Astrocyte (in vitro differentiated cells and primary cell): ENCODE results near the gene PSMC4. TPM values are rescaled to one million over a fixed set of nuclear protein-coding genes. Genes with fewer than 3 reads are reported as not detected.

Experiments used
- DNase-seq: peaks from one replicate; pipeline ENCODE4 v3.0.0-alpha.2; 2010; ENCODE audit warnings: low read depth
- FAIRE-seq: peaks from 2 replicates; lab custom pipeline; 2011; peaks lifted over from hg19 to GRCh38; lab: Jason Lieb, UNC
- H2AFZ ChIP-seq: 2 replicates; pipeline ENCODE4 v1.6.0; 2012; ENCODE audit warnings: low read depth, low read length, inconsistent platforms
- H3K27ac ChIP-seq: 2 replicates; pipeline ENCODE4 v1.5.1; 2011; ENCODE audit warnings: low read depth, low read length, inconsistent platforms
- H3K27me3 ChIP-seq: 2 replicates; pipeline ENCODE4 v1.6.0; 2011; ENCODE audit warnings: low read length, inconsistent platforms; ENCODE audit not compliant: insufficient read depth
- H3K36me3 ChIP-seq: 2 replicates; pipeline ENCODE4 v1.5.1; 2011; ENCODE audit warnings: low read length, inconsistent platforms; ENCODE audit not compliant: insufficient read depth
- H3K4me1 ChIP-seq: 2 replicates; pipeline ENCODE4 v1.5.1; 2011; ENCODE audit warnings: low read length, inconsistent platforms; ENCODE audit not compliant: insufficient read depth
- H3K4me2 ChIP-seq: 2 replicates; pipeline ENCODE4 v1.6.0; 2012; ENCODE audit warnings: low read length, inconsistent platforms
- H3K4me3 ChIP-seq: 2 replicates; pipeline ENCODE4 v1.5.1; 2011; ENCODE audit warnings: low read depth, mild to moderate bottlenecking, low read length, inconsistent platforms; ENCODE audit not compliant: insufficient read depth
- H3K79me2 ChIP-seq: 2 replicates; pipeline ENCODE4 v1.6.0; 2012; ENCODE audit warnings: mild to moderate bottlenecking, low read length, inconsistent platforms; ENCODE audit not compliant: insufficient read depth
- H3K9ac ChIP-seq: 2 replicates; pipeline ENCODE4 v1.6.0; 2012; ENCODE audit warnings: mild to moderate bottlenecking, low read length, inconsistent platforms
- H3K9me3 ChIP-seq: 2 replicates; pipeline ENCODE4 v1.5.1; 2012; ENCODE audit warnings: low read depth, mild to moderate bottlenecking, low read length, inconsistent platforms; ENCODE audit not compliant: insufficient read depth
- H4K20me1 ChIP-seq: 2 replicates; pipeline ENCODE4 v1.6.0; 2012; ENCODE audit warnings: low read length, inconsistent platforms; ENCODE audit not compliant: insufficient read depth
- H3K27ac Mint-ChIP-seq: one replicate; pipeline ENCODE4 v1.8.0; 2021; ENCODE audit warnings: mild to moderate bottlenecking, mixed read lengths; ENCODE audit not compliant: unreplicated experiment
- H3K27me3 Mint-ChIP-seq: one replicate; pipeline ENCODE4 v1.8.0; 2021; ENCODE audit warnings: low read depth, mixed read lengths; ENCODE audit not compliant: unreplicated experiment
- H3K36me3 Mint-ChIP-seq: one replicate; pipeline ENCODE4 v1.8.0; 2021; ENCODE audit warnings: low read depth, mixed read lengths; ENCODE audit not compliant: unreplicated experiment
- H3K4me1 Mint-ChIP-seq: one replicate; pipeline ENCODE4 v1.8.0; 2021; ENCODE audit warnings: low read depth, mixed read lengths; ENCODE audit not compliant: unreplicated experiment
- H3K4me3 Mint-ChIP-seq: one replicate; pipeline ENCODE4 v1.8.0; 2021; ENCODE audit warnings: mild to moderate bottlenecking, moderate library complexity, mixed read lengths; ENCODE audit not compliant: unreplicated experiment
- H3K9me3 Mint-ChIP-seq: one replicate; pipeline ENCODE4 v1.8.0; 2021; ENCODE audit warnings: mild to moderate bottlenecking, mixed read lengths; ENCODE audit not compliant: unreplicated experiment
- CTCF ChIP-seq: IDR thresholded peaks from 2 replicates; pipeline ENCODE4 v1.5.1; 2011; ENCODE audit warnings: low read depth, mild to moderate bottlenecking, inconsistent platforms, low read length, moderate library complexity; ENCODE audit not compliant: insufficient read depth
- EZH2 ChIP-seq: IDR thresholded peaks from 2 replicates; pipeline ENCODE4 v1.6.1; 2012; ENCODE audit warnings: mild to moderate bottlenecking, low read length, inconsistent platforms; ENCODE audit not compliant: insufficient read depth
- total RNA-seq: library from RNA; stranded (reverse); gene quantifications from 2 replicates; pipeline ENCODE4 v1.2.1, GENCODE V29; 2021

Gene PSMC4
- total RNA-seq, 1 donor from 2014 or later = 127 TPM

GRCh38 chr19:40025938-40026596 is 55.1 kb downstream of the PSMC4 start:
- no peak overlapping the region for H3K27ac Mint-ChIP-seq
- TF ChIP-seq EZH2 (no peak), CTCF (no peak)
- H3K27me3 ChIP-seq = no peaks in the 10 kb centered on the region
- no peaks in the 10 kb centered on the region for H3K4me1 Mint-ChIP-seq
- H2AFZ ChIP-seq = no peak overlapping the region
- no peak overlapping the region for H3K9ac ChIP-seq
- H3K9me3 ChIP-seq = peaks cover 33% of the 10 kb centered on the region
- peaks cover 15% of the 10 kb centered on the region for H3K36me3 Mint-ChIP-seq
- H3K4me3 ChIP-seq = no peak overlapping the region
- peaks cover 61% of the 10 kb centered on the region for H3K9me3 Mint-ChIP-seq
- H3K36me3 ChIP-seq = no peaks in the 10 kb centered on the region
- H3K27me3 Mint-ChIP-seq = no peaks in the 10 kb centered on the region
- H3K4me1 ChIP-seq = no peaks in the 10 kb centered on the region
- FAIRE-seq (no peak), DNase-seq (no peak)
- H4K20me1 ChIP-seq = no peaks in the 10 kb centered on the region
- H3K79me2 ChIP-seq = no peaks in the 10 kb centered on the region
- no peak overlapping the region for H3K4me3 Mint-ChIP-seq
- H3K4me2 ChIP-seq = no peak overlapping the region
- H3K27ac ChIP-seq = no peak overlapping the region

GRCh38 chr19:40026597-40026970 is 55.6 kb downstream of the PSMC4 start:
- no peak for TF ChIP-seq EZH2
- no peaks in the 10 kb centered on the region for H3K27me3 ChIP-seq
- Mint-ChIP-seq H3K4me3 (no peak overlapping the region), H3K27ac (no peak overlapping the region), H3K4me1 (no peaks in the 10 kb centered on the region), H3K27me3 (no peaks in the 10 kb centered on the region), H3K9me3 (peaks cover 65% of the 10 kb centered on the region), H3K36me3 (peaks cover 16% of the 10 kb centered on the region)
- no peak overlapping the region for H3K4me2 ChIP-seq
- no peak for FAIRE-seq
- no peak for DNase-seq
- H3K79me2 ChIP-seq = no peaks in the 10 kb centered on the region
- H2AFZ ChIP-seq = no peak overlapping the region
- H3K9ac ChIP-seq = no peak overlapping the region
- no peaks in the 10 kb centered on the region for H3K4me1 ChIP-seq
- H3K4me3 ChIP-seq = no peak overlapping the region
- H3K9me3 ChIP-seq = peaks cover 35% of the 10 kb centered on the region
- no peak overlapping the region for H3K27ac ChIP-seq
- no peaks in the 10 kb centered on the region for H4K20me1 ChIP-seq
- no peaks in the 10 kb centered on the region for H3K36me3 ChIP-seq

Other genes starting within 250 kb of the PSMC4 start
- not detected in 2 replicates for gene CLC, start 233.1 kb upstream of the PSMC4 start, total RNA-seq
- not detected in 2 replicates for gene LEUTX, start 192.3 kb upstream of the PSMC4 start, total RNA-seq
- 25.4 and 31.4 TPM in 2 replicates for gene DYRK1B, start 137.0 kb upstream of the PSMC4 start, total RNA-seq
- gene FBL, start 124.8 kb upstream of the PSMC4 start, total RNA-seq = 109 and 135 TPM in 2 replicates
- gene FCGBP, start 36.5 kb upstream of the PSMC4 start, total RNA-seq = 0.54 and 1.4 TPM in 2 replicates
- 2.0 and 3.0 TPM in 2 replicates for gene ZNF546, start 25.9 kb downstream of the PSMC4 start, total RNA-seq
- gene ZNF780B, start 85.1 kb downstream of the PSMC4 start, total RNA-seq = 12.0 and 13.2 TPM in 2 replicates
- gene ZNF780A, start 119.8 kb downstream of the PSMC4 start, total RNA-seq = 17.3 and 18.7 TPM in 2 replicates
- 17.2 and 19.0 TPM in 2 replicates for gene MAP3K10, start 220.3 kb downstream of the PSMC4 start, total RNA-seq
- not detected in 2 replicates for gene TTC9B, start 247.2 kb downstream of the PSMC4 start, total RNA-seq